T-helper 2 cell treated with Interferon-gamma antibody and Interleukin-4, amounts not matched to agents 5 μg/mL and 100 μg/mL, for 36 hours (primary cell): ENCODE results near the gene HPCAL1.

Experiments
- DNase-seq: peaks from one replicate; pipeline ENCODE4 v3.0.0; 2021; ENCODE audit warnings: low spot score
- H3K27ac Mint-ChIP-seq: one replicate; pipeline ENCODE4 v1.8.0; 2021; ENCODE audit warnings: mild to moderate bottlenecking, mixed read lengths
- H3K27me3 Mint-ChIP-seq: one replicate; pipeline ENCODE4 v1.8.0; 2021; ENCODE audit warnings: low read depth, mixed read lengths
- H3K36me3 Mint-ChIP-seq: one replicate; pipeline ENCODE4 v1.8.0; 2021; ENCODE audit warnings: low read depth, mixed read lengths
- H3K4me1 Mint-ChIP-seq: one replicate; pipeline ENCODE4 v1.8.0; 2021; ENCODE audit warnings: low read depth, mixed read lengths
- H3K4me3 Mint-ChIP-seq: one replicate; pipeline ENCODE4 v1.8.0; 2022; ENCODE audit warnings: mild to moderate bottlenecking, moderate library complexity, mixed read lengths
- H3K9me3 Mint-ChIP-seq: one replicate; pipeline ENCODE4 v1.8.0; 2021; ENCODE audit warnings: mixed read lengths

HPCAL1 gene

GRCh38 chr2:10400978-10401951 lies 98.6 kb downstream of the HPCAL1 start:
- H3K27ac Mint-ChIP-seq, result peak overlapping the region; percentile 55
- H3K9me3 Mint-ChIP-seq, result peaks cover 3% of the 10 kb centered on the region
- H3K4me1 Mint-ChIP-seq, result peaks cover 22% of the 10 kb centered on the region
- no peak for DNase-seq
- H3K36me3 Mint-ChIP-seq, result peaks cover 37% of the 10 kb centered on the region
- peak overlapping the region; percentile 55 for H3K4me3 Mint-ChIP-seq
- H3K27me3 Mint-ChIP-seq, result no peaks in the 10 kb centered on the region

DNA sequence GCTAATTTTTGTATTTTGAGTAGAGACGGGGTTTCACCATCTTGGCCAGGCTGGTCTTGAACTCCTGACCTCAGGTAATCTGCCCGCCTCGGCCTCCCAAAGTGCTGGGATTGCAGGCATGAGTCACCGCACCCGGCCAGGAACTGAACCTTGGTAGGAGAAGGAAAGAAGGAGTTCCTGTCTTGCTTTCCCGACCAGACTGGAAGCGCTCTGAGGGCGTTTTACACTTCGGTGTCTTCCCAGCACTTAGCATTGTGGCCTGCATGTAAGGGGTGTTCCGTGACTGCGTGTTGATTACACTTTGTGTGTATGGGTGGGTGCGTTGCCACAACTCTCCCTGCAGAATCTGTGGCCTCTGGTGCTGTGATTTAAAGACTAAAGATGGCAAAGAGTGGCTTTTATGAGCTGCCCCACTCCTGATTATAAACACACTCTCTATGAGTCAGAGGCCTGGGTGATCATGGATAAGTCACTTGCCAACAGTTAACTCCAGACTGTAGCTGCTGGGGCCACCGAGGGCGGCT lies 99.4 kb downstream of the HPCAL1 start:
- H3K9me3 Mint-ChIP-seq, result peaks cover 3% of the 10 kb centered on the region
- no peak for DNase-seq
- H3K36me3 Mint-ChIP-seq, result peaks cover 39% of the 10 kb centered on the region
- peaks cover 26% of the 10 kb centered on the region for H3K4me1 Mint-ChIP-seq
- H3K4me3 Mint-ChIP-seq, result no peak overlapping the region
- H3K27me3 Mint-ChIP-seq, result no peaks in the 10 kb centered on the region
- H3K27ac Mint-ChIP-seq, result no peak overlapping the region

GRCh38 chr2:10402653-10403215 lies 100.0 kb downstream of the HPCAL1 start:
- H3K4me3 Mint-ChIP-seq, result no peak overlapping the region
- H3K36me3 Mint-ChIP-seq, result peaks cover 39% of the 10 kb centered on the region
- no peak for DNase-seq
- H3K27me3 Mint-ChIP-seq, result no peaks in the 10 kb centered on the region
- H3K4me1 Mint-ChIP-seq, result peaks cover 33% of the 10 kb centered on the region
- H3K27ac Mint-ChIP-seq, result no peak overlapping the region
- peaks cover 3% of the 10 kb centered on the region for H3K9me3 Mint-ChIP-seq

- H3K4me1 Mint-ChIP-seq, result peaks cover 48% of the 10 kb centered on the region
- H3K36me3 Mint-ChIP-seq, result peaks cover 29% of the 10 kb centered on the region
Observed at GRCh38 chr2:10404324-10405143, 101.8 kb downstream of the HPCAL1 start.

GRCh38 chr2:10405448-10405847 lies 102.7 kb downstream of the HPCAL1 start:
- Mint-ChIP-seq H3K4me1 (peaks cover 41% of the 10 kb centered on the region), H3K27me3 (no peaks in the 10 kb centered on the region), H3K4me3 (no peak overlapping the region), H3K36me3 (peaks cover 22% of the 10 kb centered on the region), H3K9me3 (no peaks in the 10 kb centered on the region), H3K27ac (no peak overlapping the region)
- no peak for DNase-seq

More at GRCh38 chr2:10404324-10405143, 101.8 kb downstream of the HPCAL1 start:
- Mint-ChIP-seq H3K9me3 (peaks cover 3% of the 10 kb centered on the region), H3K27me3 (no peaks in the 10 kb centered on the region), H3K27ac (no peak overlapping the region), H3K4me3 (no peak overlapping the region)
- no peak for DNase-seq

DNA sequence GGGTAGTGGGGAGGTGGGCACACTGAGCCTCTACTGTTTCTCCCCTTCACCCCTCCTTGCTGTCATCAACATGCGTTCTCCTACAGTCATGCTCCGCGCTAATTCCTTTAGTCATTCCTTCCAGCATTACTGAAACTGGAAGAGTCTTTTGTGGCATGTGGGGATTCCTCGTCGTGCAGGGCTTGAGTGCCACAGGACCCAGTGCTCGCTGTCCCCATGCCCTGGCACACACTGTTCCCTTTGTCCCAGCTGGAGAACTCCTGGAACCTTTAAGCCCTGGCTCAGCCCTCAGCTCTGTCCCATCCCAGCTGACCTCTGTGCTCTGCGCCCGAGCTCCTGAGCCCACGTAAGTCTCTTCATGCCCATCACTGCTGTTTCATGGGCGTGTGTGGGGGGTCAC lies 103.3 kb downstream of the HPCAL1 start:
- H3K4me3 Mint-ChIP-seq, result no peak overlapping the region
- H3K36me3 Mint-ChIP-seq, result peaks cover 20% of the 10 kb centered on the region
- H3K27ac Mint-ChIP-seq, result no peak overlapping the region
- H3K27me3 Mint-ChIP-seq, result no peaks in the 10 kb centered on the region
- peaks cover 37% of the 10 kb centered on the region for H3K4me1 Mint-ChIP-seq
- no peaks in the 10 kb centered on the region for H3K9me3 Mint-ChIP-seq
- no peak for DNase-seq

GRCh38 chr2:10406491-10407188 lies 103.9 kb downstream of the HPCAL1 start:
- Mint-ChIP-seq H3K27me3 (no peaks in the 10 kb centered on the region), H3K27ac (peak overlapping the region; percentile 66), H3K36me3 (peaks cover 15% of the 10 kb centered on the region), H3K4me1 (peaks cover 32% of the 10 kb centered on the region), H3K4me3 (no peak overlapping the region), H3K9me3 (no peaks in the 10 kb centered on the region)
- DNase-seq, result no peak

DNA sequence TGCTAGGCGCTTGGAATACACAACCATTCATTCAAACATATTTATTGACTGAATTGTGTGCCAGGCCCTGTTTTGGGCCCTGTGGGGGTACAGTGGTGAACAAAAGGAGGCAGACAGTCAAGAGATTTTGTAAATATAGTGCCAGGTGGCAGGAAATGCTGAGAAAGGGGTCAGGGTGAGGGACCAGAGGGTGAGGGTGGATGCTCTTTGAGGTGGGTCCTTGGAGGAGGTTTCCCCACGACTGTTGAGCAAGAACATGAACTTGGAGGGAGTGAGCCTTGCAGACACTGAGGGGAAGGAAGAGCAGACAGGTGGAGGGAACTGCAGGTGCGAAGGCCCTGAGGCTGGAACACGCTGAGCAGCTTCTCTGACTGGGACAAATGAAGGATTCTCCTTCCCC lies 104.7 kb downstream of the HPCAL1 start:
- H3K4me3 Mint-ChIP-seq, result peak overlapping the region; percentile 90
- H3K36me3 Mint-ChIP-seq, result peaks cover 22% of the 10 kb centered on the region
- H3K9me3 Mint-ChIP-seq, result no peaks in the 10 kb centered on the region
- no peak for DNase-seq
- H3K4me1 Mint-ChIP-seq, result peaks cover 36% of the 10 kb centered on the region
- peak overlapping the region; percentile 93 for H3K27ac Mint-ChIP-seq
- H3K27me3 Mint-ChIP-seq, result no peaks in the 10 kb centered on the region

GRCh38 chr2:10407841-10408648 lies 105.3 kb downstream of the HPCAL1 start:
- H3K4me1 Mint-ChIP-seq, result peaks cover 36% of the 10 kb centered on the region
- DNase-seq, result peak; percentile 72

DNA sequence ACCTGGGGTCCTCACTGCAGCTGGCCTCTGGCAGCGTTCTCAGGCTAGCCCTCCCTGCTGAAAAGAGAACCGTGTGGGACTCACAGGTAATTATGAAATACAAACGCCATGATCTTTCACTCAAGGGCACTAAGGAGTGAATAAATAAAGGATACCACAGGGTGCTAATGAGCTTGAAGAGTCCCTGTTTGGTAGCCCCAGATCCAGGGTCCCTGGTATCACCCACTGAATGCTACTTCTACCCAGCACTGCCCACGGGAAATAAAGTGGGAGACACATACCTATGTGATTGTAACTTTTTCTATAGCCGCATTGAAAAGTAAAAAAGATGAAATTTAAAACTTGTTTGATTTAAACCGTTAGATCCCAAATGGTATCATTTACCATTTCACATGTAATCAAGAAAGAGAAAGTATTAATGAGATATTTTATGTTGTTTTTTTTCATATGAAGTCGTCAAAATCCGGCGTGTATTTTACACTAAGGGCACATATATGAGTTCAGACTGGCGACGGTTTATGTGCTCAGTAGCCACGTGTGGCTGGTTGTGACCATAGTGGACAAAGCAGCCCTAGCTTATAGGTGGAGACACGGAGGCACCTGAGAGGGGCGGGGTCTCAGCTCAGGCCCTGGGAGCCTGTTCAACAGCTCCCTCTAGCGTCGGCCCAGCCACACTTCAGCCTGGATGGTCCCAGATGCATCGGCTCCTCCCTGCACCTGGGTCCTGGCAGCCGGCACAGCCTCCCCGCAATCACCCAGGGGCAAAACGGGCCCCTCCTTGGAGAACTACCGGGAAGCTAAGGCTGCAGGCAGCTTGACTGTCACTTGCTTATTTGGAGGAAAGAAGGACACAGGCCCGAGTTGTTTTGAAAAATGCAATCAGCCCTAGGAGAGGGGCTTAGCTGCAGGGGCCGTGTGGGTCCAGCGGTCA lies 106.2 kb downstream of the HPCAL1 start:
- H3K27ac Mint-ChIP-seq, result peak overlapping the region; percentile 93
- H3K4me3 Mint-ChIP-seq, result peak overlapping the region; percentile 90
- H3K4me1 Mint-ChIP-seq, result peaks cover 34% of the 10 kb centered on the region
- H3K36me3 Mint-ChIP-seq, result peaks cover 17% of the 10 kb centered on the region
- H3K27me3 Mint-ChIP-seq, result no peaks in the 10 kb centered on the region
- peak; percentile 80 for DNase-seq
- H3K9me3 Mint-ChIP-seq, result no peaks in the 10 kb centered on the region

More at GRCh38 chr2:10407841-10408648, 105.3 kb downstream of the HPCAL1 start:
- peak overlapping the region; percentile 90 for H3K4me3 Mint-ChIP-seq
- H3K36me3 Mint-ChIP-seq, result peaks cover 19% of the 10 kb centered on the region
- H3K27ac Mint-ChIP-seq, result peak overlapping the region; percentile 93
- H3K27me3 Mint-ChIP-seq, result no peaks in the 10 kb centered on the region
- no peaks in the 10 kb centered on the region for H3K9me3 Mint-ChIP-seq

DNA sequence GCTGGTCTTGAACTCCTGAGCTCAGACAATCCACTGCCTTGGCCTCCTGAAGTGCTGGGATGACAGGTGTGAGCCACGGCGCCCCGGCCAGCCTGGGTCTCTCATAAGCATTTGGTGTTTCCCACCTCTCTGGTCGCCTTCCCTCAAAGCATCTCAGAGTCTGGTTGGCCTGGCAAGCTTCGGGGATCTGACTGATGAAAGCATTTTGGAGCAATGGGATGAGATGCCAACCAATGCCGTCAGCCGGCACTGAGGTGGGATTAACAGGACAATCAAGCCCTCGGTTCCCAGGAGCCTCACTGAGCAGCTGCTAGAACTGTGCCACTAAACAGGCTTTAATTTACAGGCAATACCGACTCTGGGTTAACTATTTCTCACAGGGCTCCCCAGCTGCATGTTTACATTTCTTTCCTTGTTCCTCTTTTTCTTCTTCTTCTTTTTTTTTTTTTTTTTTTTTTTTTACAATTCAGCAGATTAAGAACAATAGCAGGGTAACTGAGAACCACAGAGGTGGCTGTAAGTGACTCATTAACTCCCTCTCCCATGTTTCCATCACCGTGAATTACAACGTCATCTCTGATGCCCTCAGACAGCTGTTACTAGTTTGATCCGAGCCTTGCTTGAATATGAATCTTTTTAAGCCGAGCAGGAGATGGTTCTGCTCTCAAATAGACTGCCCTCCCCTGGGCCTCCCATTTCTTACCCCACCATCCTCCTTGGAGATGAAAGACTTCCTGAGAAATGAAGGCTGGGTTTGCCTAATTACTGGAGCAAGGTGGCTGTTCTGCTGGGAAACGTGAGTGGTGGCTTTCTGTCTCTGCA lies 107.5 kb downstream of the HPCAL1 start:
- H3K27ac Mint-ChIP-seq, result peak overlapping the region; percentile 26
- no peaks in the 10 kb centered on the region for H3K27me3 Mint-ChIP-seq
- peaks cover 14% of the 10 kb centered on the region for H3K36me3 Mint-ChIP-seq
- no peaks in the 10 kb centered on the region for H3K9me3 Mint-ChIP-seq
- no peak overlapping the region for H3K4me3 Mint-ChIP-seq
- no peak for DNase-seq
- peaks cover 33% of the 10 kb centered on the region for H3K4me1 Mint-ChIP-seq
